Fibroblast of pulmonary artery (primary cell): ENCODE data around the gene CD6.

Experiments used
- DNase-seq: peaks from one replicate; pipeline ENCODE4 v3.0.0-alpha.2; 2010; ENCODE audit warnings: low read depth
- H3K4me3 ChIP-seq: replicated peaks from 2 replicates; pipeline ENCODE4 v1.5.1; 2011; ENCODE audit warnings: low read depth, mild to moderate bottlenecking, control low read depth, low read length, moderate library complexity
- TF ChIP-seq, protein P1 (sequence below): IDR thresholded peaks from 2 replicates; pipeline ENCODE4 v1.5.1; 2011; ENCODE audit warnings: mild to moderate bottlenecking, control low read depth, low read length, inconsistent platforms; ENCODE audit errors: missing control alignments

Gene CD6

DNA sequence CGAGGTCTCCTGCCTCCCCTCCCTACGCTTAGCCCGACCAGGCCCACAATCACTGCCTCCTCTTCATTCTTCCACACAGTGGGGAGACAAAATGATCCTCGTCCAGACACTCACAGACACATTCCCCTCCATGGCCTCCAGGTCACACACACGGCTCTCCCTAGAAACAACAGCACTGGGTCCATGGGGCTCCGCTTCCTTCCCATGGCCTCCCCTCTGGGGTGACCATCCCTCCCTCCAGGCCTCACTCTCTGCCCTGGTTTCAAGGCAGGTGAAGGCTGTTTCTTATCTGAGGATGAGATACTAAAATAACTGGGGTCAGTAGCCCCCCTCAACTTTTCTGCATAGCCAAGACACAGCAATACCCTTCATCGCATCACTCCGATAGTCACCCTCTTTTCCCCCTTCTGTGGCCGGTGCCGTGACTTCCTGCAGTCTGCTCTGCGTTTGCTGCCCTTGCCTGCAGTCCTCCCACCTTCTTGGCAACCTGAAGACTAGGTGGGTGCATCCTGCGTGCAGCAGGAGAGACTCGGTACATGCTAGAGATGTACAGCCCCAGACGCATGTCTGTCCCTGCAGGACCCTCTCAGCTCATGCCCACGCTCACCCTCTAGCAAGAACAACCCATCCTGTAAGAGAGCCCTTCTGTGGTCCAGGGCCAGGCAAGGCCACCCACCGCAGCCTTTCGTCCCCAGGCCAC lies 55.8 kb downstream of the CD6 start:
- no peak overlapping the region for H3K4me3 ChIP-seq
- TF ChIP-seq, protein P1, sequence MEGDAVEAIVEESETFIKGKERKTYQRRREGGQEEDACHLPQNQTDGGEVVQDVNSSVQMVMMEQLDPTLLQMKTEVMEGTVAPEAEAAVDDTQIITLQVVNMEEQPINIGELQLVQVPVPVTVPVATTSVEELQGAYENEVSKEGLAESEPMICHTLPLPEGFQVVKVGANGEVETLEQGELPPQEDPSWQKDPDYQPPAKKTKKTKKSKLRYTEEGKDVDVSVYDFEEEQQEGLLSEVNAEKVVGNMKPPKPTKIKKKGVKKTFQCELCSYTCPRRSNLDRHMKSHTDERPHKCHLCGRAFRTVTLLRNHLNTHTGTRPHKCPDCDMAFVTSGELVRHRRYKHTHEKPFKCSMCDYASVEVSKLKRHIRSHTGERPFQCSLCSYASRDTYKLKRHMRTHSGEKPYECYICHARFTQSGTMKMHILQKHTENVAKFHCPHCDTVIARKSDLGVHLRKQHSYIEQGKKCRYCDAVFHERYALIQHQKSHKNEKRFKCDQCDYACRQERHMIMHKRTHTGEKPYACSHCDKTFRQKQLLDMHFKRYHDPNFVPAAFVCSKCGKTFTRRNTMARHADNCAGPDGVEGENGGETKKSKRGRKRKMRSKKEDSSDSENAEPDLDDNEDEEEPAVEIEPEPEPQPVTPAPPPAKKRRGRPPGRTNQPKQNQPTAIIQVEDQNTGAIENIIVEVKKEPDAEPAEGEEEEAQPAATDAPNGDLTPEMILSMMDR: no peak
- no peak for DNase-seq

DNA sequence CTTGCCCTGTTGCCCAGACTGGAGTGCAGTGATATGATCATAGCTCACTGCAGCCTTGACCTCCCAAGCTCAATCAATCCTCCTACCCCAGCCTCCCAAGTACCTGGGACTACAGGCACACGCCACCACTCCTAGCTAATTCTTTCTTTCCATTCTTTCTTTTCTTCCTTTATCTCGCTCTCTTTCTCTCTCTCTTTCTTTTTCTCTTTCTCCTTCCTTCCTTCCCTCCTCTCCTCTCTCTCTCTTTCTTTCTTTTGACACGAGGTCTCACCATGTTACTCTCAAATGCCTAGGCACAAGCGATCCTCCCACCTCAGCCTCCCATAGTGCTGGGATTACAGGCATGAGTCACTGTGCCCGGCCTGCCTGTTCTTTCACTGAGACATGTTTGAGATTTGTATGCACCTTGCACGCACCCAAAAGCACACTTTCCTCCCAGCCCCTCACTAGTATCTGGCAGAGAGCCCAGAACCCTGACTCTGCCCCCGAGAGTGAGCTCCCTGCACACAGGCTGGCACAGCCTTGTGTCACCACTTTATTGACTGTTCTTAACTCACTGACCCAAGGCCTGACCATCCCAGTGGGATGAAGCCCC lies 56.8 kb downstream of the CD6 start:
- no peak overlapping the region for H3K4me3 ChIP-seq

DNA sequence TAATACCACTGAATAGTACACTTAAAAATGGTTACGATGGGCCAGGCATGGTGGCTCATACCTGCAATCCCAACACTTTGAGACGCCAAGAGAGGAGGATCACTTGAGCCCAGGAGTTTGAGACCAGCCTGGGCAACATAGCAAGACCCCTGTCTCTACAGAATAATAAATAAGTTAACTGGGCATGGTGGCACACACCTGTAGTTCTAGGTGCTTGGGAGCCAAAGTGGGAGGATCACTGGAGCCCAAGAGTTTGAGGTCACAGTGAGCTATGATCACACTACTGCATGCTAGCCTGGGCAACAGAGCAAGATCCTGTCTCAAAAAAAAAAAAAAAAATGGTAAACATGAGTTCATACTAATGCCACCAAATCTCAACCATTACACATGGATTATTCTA lies 61.3 kb downstream of the CD6 start:
- no peak for DNase-seq
- TF ChIP-seq, protein P1: no peak

More for the DNA sequence above, 56.8 kb downstream of the CD6 start:
- TF ChIP-seq, protein P1: no peak
- no peak for DNase-seq

DNA sequence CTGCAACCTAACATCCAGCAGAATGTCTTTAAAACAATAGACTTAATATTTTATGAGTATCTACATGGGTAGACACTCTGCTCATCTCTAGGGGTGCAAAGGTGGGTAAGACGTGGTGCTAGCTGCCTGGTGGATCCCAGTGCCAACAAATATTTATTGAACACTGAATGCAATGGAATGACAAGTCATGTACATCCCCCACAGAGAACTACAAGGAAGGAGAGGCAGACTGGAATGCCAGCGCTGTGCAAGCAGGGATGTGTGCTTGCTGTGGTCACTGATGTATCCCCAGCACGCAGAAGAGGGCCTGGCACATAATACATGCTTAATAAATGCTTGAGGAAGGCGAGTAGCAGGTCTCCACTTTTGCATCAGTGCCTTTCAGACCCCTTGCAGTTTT lies 61.9 kb downstream of the CD6 start:
- DNase-seq: no peak
- TF ChIP-seq, protein P1: no peak
- no peak overlapping the region for H3K4me3 ChIP-seq

More for the DNA sequence above, 61.3 kb downstream of the CD6 start:
- no peak overlapping the region for H3K4me3 ChIP-seq

DNA sequence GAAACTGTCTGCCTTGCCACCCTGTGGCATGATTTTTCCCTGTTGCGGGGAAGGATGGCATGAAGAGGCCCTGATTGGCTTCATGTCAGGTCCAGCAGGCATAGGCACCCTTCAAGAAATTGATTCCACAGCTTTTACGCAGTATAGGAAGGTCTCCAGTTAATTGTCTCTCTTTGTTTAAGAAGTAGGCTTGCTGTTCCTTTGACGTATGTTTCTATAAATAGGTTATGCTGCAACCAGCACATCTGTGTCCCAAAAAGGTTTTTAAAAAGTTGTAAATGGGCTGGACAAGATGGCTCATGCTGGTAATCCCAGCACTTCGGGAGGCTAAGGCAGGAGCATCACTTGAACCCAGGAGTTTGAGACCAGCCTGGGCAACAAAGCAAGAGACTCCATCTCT lies 62.6 kb downstream of the CD6 start:
- DNase-seq: no peak
- H3K4me3 ChIP-seq: no peak overlapping the region
- TF ChIP-seq, protein P1: no peak

DNA sequence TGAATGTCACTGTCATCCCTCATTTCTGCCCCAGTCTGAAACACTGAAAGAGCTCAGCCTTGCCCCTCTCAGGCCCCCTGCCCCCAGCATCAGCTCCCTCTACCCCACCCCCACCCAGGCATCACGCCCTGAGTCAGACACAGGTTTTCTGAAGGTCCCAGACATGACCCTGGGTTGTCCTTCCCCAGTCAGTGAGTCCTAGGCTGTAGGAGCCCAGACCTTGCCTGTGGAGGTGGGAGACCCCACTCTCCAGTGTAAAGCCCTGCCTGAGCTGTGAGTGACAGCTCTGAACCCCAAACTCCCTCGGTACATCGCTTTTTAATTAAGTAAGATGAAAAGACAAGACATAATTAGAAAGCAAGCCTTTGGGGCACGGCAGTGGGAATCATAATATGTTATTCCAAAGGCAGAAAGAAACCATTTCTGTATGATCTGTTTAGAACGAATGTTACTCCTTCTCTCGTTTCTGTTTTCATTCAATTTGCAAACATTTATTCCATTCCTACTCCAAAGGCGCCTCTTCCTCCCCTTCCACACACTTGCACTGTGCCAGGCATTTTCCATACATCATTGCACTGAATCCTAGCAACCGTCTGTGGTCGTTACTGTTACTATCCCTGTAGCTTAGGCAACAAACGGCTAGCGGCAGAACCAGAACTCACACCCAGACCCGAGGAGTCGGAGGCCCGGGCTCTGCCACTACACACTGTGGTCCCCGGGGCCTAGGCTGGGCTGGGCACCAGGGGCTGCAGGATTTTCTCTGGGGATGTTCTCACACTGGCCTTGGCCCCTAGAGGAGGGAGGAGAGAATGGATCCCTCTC lies 63.4 kb downstream of the CD6 start:
- no peak overlapping the region for H3K4me3 ChIP-seq
- DNase-seq: no peak
- TF ChIP-seq, protein P1: no peak
